Hepatocyte (in vitro differentiated cells): ENCODE results near the gene INTS15.

Experiments
- CTCF ChIP-seq: fragments of 200-600 bp; sonication (generic); IDR thresholded peaks from 2 replicates; pipeline ENCODE4 v1.5.1; 2016; ENCODE audit warnings: antibody characterized with exemption, mild to moderate bottlenecking; ENCODE audit not compliant: poor library complexity
- EZH2 ChIP-seq: fragments of 200-600 bp; sonication (generic); IDR thresholded peaks from 2 replicates; pipeline ENCODE4 v1.6.1; 2016; ENCODE audit warnings: antibody characterized with exemption, mild to moderate bottlenecking, borderline replicate concordance

- no peak for TF ChIP-seq CTCF
- no peak for TF ChIP-seq EZH2
These were observed 40.4 kb downstream of the INTS15 start for GRCh38 chr7:6630007-6630849.
